ENCODE measurements around the gene PRKG1.
"Not testable (repeated sequence)": the region's sequence is repeated elsewhere in the genome, so short reads cannot be mapped to it uniquely, and the experiment has no call there.

Gene PRKG1

DNA sequence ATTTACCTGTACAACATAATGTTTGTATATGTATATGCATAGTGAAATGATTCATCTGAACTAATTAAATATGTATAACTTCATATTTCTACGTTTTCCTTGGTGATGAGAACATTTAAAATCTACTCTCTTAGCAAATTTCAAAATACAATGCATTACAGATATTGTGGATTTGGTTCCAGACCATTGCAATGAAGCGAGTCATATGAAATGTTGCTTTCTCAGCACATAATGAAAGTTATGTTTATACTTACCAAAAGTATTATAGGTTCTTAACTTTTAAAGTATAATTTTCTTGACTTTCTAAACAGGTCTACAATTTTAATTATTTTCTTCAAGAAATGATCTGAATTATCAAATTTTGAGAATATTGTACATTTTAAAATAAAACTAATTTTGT, 435.9 kb downstream of the PRKG1 start:
- DNase-seq (ENCODE audit: low spot score), result no peak

GRCh38 chr10:51521605-51522004, 447.3 kb downstream of the PRKG1 start:
- DNase-seq (ENCODE audit: low spot score), result no peak

GRCh38 chr10:51522858-51523257, 448.6 kb downstream of the PRKG1 start:
- DNase-seq (ENCODE audit: low spot score), result no peak

DNA sequence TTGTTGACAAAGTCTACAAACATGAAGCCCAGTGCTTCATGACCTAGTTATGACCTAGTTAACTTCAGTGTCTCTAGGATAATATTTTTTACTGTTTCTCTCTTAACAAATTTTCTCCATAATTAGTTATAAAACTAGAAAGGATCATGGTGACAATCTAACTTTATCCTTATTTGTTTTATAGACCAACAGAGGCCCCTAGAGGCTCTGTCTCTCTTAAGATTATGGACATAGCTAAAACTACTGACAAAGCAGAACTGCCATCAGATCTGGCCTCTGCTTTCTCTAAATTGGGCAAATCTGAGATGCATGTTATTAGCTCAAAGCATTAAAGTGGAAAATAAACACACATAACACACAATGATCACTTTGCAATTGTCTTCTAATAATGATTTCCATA, 449.2 kb downstream of the PRKG1 start:
- DNase-seq (ENCODE audit: low spot score), result no peak

DNA sequence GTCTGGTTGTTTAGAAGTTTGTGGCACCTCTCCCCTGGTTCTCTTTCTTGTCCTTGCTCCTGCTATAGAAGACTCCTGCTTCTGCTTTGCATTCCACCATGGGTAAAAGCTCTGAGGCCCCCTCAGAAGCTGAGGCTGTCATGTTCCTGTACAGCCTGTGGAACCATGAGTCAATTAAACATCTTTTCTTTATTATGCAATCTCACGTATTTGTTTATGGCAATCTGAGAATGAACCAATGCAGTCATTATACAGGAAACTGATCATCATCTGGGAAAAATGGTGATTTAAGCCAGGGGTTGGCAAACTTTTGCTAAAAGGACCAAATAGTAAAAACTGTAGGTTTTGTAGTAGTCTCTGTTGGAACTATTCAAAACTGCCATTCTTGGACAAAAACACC, 449.8 kb downstream of the PRKG1 start:
- no peak for DNase-seq (ENCODE audit: low spot score)

- no peak for DNase-seq (ENCODE audit: low spot score)
Observed at GRCh38 chr10:51527522-51528219, 453.4 kb downstream of the PRKG1 start.

DNA sequence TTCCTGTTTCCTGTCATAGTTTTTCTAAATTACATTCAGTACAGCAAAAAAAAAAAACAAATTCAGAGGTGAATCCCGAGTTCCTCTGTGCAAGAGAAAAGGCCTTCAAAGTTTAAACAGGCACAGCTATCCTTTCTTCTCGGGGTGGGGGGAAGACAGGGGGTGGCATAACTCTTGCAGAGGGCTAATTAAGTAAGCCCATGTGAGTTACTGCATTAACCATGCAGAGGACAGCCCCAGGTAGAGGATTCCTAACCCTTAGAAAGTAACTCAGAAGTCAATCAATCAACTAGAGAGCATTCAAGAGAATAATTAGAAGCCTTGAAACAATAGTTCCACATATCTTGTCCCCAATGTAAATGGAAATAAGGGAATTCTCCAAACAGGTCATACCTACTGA, 454.2 kb downstream of the PRKG1 start:
- no peak for DNase-seq (ENCODE audit: low spot score)

DNA sequence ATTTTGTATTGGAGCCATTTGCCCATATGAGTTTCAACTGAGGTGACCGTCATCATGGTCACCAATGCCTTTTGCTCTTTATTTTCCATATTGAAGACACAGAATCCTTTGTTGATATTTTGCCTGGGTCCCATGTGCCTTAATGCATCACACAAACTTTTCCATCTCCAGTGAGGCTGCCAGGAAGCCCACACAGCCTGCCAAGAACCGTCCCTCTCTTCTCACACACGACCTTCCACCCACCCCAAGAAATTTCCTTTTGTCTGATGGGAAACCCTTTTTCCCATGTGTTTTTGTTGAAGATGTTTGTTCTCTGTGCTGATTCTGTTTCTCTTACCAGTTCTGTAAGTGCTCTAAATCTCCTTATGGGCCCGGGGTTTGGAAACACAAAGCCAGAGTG, 456.3 kb downstream of the PRKG1 start:
- no peak for DNase-seq (ENCODE audit: low spot score)

DNA sequence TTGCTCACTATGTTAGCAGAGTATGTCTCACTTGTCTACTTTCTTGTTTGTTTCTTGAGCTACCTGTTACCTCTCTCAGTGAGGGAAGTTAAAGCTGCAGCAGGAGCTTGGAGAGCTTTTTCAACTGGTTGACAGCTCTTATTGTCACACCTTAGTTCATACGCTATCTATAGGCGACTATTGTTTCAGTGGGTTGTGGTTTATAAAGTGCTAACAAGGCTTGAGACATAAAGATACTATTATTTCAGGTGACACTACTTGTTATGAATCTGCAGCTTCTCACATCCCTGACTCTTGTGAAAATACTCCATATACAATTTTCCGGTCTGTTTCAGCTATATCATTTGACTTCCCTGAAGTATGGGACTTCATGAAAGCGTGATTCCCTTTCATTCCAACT, 457.8 kb downstream of the PRKG1 start:
- no peak for DNase-seq (ENCODE audit: low spot score)

GRCh38 chr10:51542853-51543252, 468.6 kb downstream of the PRKG1 start:
- DNase-seq (ENCODE audit: low spot score), result no peak

DNA sequence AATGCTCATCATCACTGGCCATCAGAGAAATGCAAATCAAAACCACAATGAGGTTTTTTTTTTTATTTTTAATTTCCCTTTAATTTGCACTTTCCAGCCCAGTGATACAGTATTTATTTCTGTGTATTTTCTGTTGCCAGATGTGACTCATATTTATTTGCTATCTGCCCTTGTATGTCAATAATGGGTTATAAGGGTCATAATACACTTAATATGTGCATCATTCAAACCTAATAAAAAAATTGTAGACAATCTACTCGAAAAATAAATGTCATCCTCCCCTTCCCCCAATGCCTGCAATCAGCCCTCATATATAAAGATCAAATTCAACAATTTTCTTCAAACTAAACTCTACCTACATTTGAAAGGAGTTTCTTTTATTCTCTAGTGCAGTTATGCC, 470.6 kb downstream of the PRKG1 start:
- DNase-seq (ENCODE audit: low spot score), result no peak

DNA sequence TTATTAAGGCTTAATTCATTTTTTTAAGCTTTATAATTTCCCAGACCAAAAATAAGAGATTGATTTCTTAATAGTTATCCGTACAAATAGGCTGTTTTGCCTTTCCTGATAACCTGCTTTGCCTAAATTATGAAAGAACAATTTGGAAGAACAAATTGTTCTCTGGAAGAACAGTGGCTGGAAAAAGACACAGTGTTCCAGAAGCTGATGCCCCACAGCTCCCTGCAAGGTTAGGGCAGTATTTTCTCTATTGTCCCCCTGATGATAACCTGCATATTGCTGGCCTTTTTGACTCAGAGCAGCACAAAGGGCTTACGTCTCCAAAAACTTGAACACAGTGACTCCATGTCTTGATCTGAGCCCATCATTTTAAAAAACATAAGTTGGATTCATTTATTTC, 473.7 kb downstream of the PRKG1 start:
- DNase-seq (ENCODE audit: low spot score), result no peak

DNA sequence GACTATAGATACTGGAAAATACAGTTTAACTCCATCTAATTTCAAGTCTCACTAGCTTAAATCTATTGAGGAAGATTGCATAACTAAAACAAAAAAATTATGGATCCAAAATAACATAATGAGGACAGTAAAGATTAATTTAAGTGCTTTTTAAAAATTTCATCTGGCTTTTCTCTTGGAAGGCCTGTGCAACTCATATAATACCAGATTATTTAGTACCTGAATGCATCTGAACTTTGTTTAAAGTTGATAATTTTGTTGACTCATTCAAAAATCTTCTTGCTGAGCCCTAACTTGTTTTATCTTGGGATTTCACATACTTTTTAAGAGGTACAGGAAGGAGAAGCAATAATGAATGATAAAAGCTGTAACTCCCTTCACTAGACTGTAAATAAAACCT, 478.6 kb downstream of the PRKG1 start:
- no peak for DNase-seq (ENCODE audit: low spot score)

GRCh38 chr10:51564896-51565510, 490.7 kb downstream of the PRKG1 start:
- no peak for DNase-seq (ENCODE audit: low spot score)

- no peak for DNase-seq (ENCODE audit: low spot score)
Observed at GRCh38 chr10:51567271-51567670, 493.0 kb downstream of the PRKG1 start.

DNA sequence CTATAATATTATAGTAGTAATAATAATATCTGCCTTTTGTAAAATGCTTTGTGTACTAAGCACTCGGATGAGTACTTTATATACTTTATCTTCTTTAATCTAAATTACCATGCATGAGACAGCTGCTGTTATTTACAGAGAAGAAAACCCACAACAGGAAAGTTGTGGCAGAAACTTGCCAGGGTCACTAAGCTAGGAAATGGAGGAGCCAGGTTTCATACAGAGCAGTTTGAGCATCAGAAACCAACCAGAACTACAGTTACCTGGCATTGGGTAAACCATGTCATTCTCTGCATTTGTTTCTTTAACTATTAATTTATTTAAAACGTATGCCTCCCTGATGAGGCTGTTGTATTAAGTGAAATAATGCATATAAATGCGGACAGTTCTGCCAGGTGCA, 495.2 kb downstream of the PRKG1 start:
- DNase-seq (ENCODE audit: low spot score), result no peak

GRCh38 chr10:51574248-51575048, 500.2 kb downstream of the PRKG1 start:
- DNase-seq (ENCODE audit: low spot score), result no peak

DNA sequence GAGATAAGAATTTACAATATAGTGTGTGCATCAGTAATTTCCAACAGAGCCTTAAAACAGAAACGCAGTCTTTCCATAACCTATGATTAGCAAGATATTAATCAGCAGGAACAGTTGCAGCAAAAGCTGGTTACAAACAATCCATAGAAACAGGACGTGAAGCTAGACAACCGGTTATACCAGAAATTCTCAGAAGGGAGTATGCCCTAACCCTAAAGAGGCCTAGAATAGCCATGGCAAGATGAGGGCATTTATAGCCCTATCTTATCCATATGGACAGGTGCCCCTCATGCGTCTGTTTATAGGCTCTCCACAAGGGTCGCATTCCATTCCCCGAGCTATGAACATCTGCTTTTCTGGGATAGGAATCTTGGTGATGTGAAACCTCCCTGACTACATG, 506.9 kb downstream of the PRKG1 start:
- DNase-seq (ENCODE audit: low spot score), result not testable (repeated sequence)

- no peak for DNase-seq (ENCODE audit: low spot score)
Observed at GRCh38 chr10:51583976-51584375, 509.7 kb downstream of the PRKG1 start.

GRCh38 chr10:51585742-51586141, 511.5 kb downstream of the PRKG1 start:
- no peak for DNase-seq (ENCODE audit: low spot score)

DNA sequence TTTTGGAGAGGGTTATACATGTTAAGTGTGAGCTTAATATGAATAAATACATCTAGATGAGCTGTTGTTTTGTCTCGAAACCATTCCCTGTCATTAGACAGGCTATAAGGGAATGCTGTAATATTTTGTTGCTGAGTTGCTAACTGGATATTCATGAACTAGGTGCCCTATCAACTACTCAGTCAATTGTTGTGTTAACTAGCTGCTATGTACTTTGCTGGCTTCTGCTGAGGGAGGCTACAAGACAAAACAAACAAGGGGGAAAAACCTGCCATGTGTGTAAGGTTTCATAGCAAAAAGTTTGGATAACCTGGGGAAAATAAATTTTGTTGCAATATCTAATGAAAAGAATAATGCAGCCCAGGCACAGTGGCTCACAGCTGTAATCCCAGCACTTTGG, 514.7 kb downstream of the PRKG1 start:
- no peak for DNase-seq (ENCODE audit: low spot score)

DNA sequence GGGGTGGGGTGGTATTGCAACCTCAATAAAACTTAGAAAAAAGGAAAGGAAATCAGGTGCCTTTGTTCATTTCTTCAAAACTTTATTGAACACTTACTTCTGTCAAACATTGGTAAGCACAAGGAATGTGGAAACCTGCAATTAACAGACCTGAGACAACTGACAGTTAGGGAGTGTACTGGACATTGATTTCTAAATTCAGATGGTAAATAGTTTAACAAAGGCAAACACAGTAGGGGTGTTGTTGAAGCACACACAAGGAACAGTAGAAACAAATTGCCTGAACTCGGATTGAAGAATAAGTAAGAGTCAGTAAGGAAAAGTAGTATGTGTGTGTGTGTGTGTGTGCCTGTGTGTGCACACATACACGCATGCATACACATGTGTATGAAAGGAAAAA, 516.5 kb downstream of the PRKG1 start:
- DNase-seq (ENCODE audit: low spot score), result no peak

GRCh38 chr10:51596695-51597094, 522.4 kb downstream of the PRKG1 start:
- DNase-seq (ENCODE audit: low spot score), result no peak

All from LoVo (cell line).